HEK293T (cell line): ENCODE measurements around the gene ARPC1B.

Experiments
- BHLHE40 ChIP-seq: fragments of 450-650 bp; IDR thresholded peaks from 2 replicates; pipeline ENCODE4 v1.6.1; 2016; ENCODE audit warnings: mild to moderate bottlenecking, moderate library complexity, borderline replicate concordance
- FOXA1 ChIP-seq: fragments of 450-650 bp; IDR thresholded peaks from 2 replicates; pipeline ENCODE4 v1.6.1; 2016; ENCODE audit warnings: mild to moderate bottlenecking
- FOXK2 ChIP-seq: fragments of 450-650 bp; IDR thresholded peaks from 2 replicates; pipeline ENCODE4 v1.6.1; 2016; ENCODE audit warnings: mild to moderate bottlenecking
- SP1 ChIP-seq: fragments of 450-650 bp; IDR thresholded peaks from 2 replicates; pipeline ENCODE4 v1.6.1; 2017
- ZNF384 ChIP-seq: fragments of 450-650 bp; IDR thresholded peaks from 2 replicates; pipeline ENCODE4 v1.6.1; 2016
- TF ChIP-seq, protein P1 (sequence below): fragments of 450-650 bp; IDR thresholded peaks from 2 replicates; pipeline ENCODE4 v1.6.1; 2016

DNA sequence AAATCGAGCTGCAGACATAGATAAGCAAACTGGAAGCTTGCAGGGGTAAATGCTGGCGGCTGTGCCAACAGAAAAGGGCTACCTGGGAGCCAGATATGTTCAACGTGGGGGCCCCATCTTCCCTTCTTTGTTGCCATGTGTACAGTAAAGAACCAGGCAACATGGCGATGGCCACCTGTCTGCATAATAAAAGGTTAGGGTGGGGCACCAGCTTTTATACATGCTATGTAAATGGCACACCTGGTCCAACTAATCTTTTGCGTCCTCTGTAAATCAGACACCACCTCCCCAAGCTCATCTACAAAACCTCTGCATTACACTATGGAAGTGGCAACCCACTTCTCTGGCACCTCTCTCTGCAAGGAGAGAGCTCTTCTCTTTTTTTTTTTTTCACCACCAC, 48.1 kb downstream of the ARPC1B start:
- TF ChIP-seq BHLHE40 (no peak), FOXA1 (no peak), FOXK2 (no peak), SP1 (no peak), ZNF384 (no peak)
- TF ChIP-seq, protein P1, sequence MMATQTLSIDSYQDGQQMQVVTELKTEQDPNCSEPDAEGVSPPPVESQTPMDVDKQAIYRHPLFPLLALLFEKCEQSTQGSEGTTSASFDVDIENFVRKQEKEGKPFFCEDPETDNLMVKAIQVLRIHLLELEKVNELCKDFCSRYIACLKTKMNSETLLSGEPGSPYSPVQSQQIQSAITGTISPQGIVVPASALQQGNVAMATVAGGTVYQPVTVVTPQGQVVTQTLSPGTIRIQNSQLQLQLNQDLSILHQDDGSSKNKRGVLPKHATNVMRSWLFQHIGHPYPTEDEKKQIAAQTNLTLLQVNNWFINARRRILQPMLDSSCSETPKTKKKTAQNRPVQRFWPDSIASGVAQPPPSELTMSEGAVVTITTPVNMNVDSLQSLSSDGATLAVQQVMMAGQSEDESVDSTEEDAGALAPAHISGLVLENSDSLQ: no peak
